Measurements from ENCODE around the gene IQCN.

IQCN gene

DNA sequence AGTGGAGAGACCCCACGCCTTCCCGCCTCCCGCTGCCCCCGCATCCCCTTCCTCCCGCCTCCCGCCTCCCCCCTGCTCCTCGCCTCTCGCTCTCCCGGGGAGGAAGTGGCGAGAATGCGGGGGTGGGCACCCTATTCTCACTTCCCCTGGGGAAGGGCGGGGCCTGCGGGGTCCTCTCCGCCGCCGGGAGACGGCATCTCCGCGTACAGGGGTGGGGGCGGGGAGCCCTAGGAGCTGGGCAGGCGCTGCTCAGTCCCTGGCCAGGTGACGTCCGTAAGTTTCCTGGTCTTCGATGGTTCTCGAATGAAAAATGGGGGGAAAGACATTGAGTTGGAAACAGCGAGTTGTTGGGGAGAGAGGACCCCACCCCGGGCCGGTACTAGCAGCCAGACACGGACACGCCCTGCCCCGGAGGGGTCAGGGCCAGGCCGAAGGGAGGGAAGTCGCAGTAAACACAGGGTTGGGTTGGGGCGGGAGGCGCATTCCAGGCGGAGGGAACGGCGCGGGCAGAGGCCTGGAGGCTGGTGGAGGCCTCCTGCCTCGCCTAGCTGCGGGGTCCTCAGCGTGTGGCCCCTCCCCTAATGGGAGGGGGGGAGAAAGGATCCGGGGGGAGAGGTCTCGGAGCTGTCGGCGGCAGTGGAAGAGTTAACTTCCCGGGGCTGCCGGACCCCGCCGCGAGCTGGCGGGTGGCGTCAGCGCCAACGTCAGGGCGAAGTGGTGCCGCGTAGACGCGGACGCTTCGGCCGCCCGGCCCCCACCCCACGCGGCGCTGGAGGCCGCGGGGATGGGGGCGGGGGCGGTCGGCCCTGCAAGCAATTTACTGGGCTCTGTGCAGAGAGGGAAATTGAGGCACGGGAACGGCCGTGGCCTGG lies 17.6 kb upstream of the IQCN start:
- Histone ChIP-seq H3K9ac (ENCODE audit: low read depth, low read length, poor library complexity) (peak overlapping the region; percentile 86), H3K27ac (replicated peaks; ENCODE audit: low read length) (peak overlapping the region; percentile 92), H3K27me3 (ENCODE audit: control insufficient read depth in 3 of 3, insufficient read depth in 3 of 3, low read depth in 1 of 3, low read length in 3 of 3) (peaks cover 0 to 2% (median 0%) of the 10 kb centered on the region in 3 experiments), H2AFZ (ENCODE audit: low read length) (peak overlapping the region; percentile 89), H4K91ac (ENCODE audit: low read depth, low read length, poor library complexity) (no peak overlapping the region), H3K4me2 (ENCODE audit: insufficient read depth, low read length, poor library complexity, severe bottlenecking) (peak overlapping the region; percentile 90), H3K14ac (ENCODE audit: low read length) (peak overlapping the region; percentile 32), H3K79me1 (ENCODE audit: low read depth, low read length) (no peaks in the 10 kb centered on the region), H3K4me3 (ENCODE audit: low read length in 2 of 2) (peak overlapping the region; percentile 82 to 85), H2BK15ac (ENCODE audit: low read length) (peak overlapping the region; percentile 53), H2BK5ac (ENCODE audit: low read length) (peak overlapping the region; percentile 99), H3K4ac (ENCODE audit: low read length) (no peak overlapping the region), H3K23ac (ENCODE audit: low read depth, low read length, poor library complexity) (peak overlapping the region; percentile 32), H4K8ac (ENCODE audit: low read depth, low read length) (no peak overlapping the region), H2BK12ac (ENCODE audit: low read length) (peak overlapping the region; percentile 30), H3K36me3 (replicated peaks in 1 of 2; ENCODE audit: control insufficient read depth in 2 of 2, insufficient read depth in 2 of 2, low read length in 2 of 2) (no peaks in the 10 kb centered on the region), H3K4me1 (ENCODE audit: control insufficient read depth in 2 of 2, insufficient read depth in 1 of 2, low read depth in 1 of 2, low read length in 2 of 2) (peaks cover 28 to 30% of the 10 kb centered on the region in 2 donors), H2AK5ac (ENCODE audit: low read depth, low read length) (peak overlapping the region; percentile 100), H3K9me3 (replicated peaks in 1 of 2; ENCODE audit: control insufficient read depth in 2 of 2, insufficient read depth in 1 of 2, low read depth in 1 of 2, low read length in 2 of 2) (no peaks in the 10 kb centered on the region), H3K18ac (ENCODE audit: low read length) (peak overlapping the region; percentile 99), H2BK120ac (ENCODE audit: low read depth, low read length) (peak overlapping the region; percentile 93)
- no peak for DNase-seq (ENCODE audit: low spot score)
- no CpG with 5 or more reads among the region's 75 CpGs for WGBS, 2 donors (ENCODE audit: extremely low coverage in 2 of 2, insufficient read length in 2 of 2, insufficient replicate concordance in 1 of 2)

DNA sequence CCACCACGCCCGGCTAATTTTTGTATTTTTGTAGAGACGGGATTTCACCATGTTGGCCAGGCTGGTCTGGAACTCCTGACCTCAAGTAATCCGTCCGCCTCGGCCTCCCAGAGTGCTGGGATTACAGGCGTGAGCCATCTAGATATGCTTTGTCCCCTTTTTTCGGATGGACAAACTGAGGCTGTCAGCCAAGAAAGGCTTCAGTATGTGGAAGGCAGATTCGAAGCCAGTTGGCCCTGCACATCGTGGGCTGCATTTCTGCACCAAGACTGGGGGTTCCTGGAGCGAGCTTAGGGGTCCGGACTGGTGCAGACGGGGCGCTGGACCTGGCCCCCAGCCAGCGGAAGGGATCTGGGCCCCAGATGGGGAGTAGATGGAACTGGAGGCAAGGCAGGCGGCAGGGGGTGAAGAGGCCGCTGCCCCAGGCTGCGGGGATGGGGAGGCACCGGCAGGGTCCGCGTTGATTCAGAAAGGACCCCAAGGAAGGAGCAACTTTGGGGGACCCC lies 16.8 kb upstream of the IQCN start:
- Histone ChIP-seq H3K14ac (ENCODE audit: low read length) (no peak overlapping the region), H2AK5ac (ENCODE audit: low read depth, low read length) (peak overlapping the region; percentile 100), H3K9me3 (replicated peaks in 1 of 2; ENCODE audit: control insufficient read depth in 2 of 2, insufficient read depth in 1 of 2, low read depth in 1 of 2, low read length in 2 of 2) (no peaks in the 10 kb centered on the region), H3K9ac (ENCODE audit: low read depth, low read length, poor library complexity) (peak overlapping the region; percentile 67), H3K36me3 (replicated peaks in 1 of 2; ENCODE audit: control insufficient read depth in 2 of 2, insufficient read depth in 2 of 2, low read length in 2 of 2) (no peaks in the 10 kb centered on the region), H3K79me1 (ENCODE audit: low read depth, low read length) (no peaks in the 10 kb centered on the region), H2AFZ (ENCODE audit: low read length) (peak overlapping the region; percentile 89), H3K27ac (replicated peaks; ENCODE audit: low read length) (no peak overlapping the region), H3K4me3 (ENCODE audit: low read length in 2 of 2) (peak overlapping the region; percentile 0 to 82), H3K18ac (ENCODE audit: low read length) (peak overlapping the region; percentile 99), H4K8ac (ENCODE audit: low read depth, low read length) (no peak overlapping the region), H2BK12ac (ENCODE audit: low read length) (peak overlapping the region; percentile 97), H3K4me1 (ENCODE audit: control insufficient read depth in 2 of 2, insufficient read depth in 1 of 2, low read depth in 1 of 2, low read length in 2 of 2) (peaks cover 28 to 30% of the 10 kb centered on the region in 2 donors), H2BK120ac (ENCODE audit: low read depth, low read length) (no peak overlapping the region), H2BK15ac (ENCODE audit: low read length) (peak overlapping the region; percentile 53), H3K4me2 (ENCODE audit: insufficient read depth, low read length, poor library complexity, severe bottlenecking) (peak overlapping the region; percentile 90), H3K27me3 (ENCODE audit: control insufficient read depth in 3 of 3, insufficient read depth in 3 of 3, low read depth in 1 of 3, low read length in 3 of 3) (peaks cover 0 to 2% (median 0%) of the 10 kb centered on the region in 3 experiments), H3K4ac (ENCODE audit: low read length) (no peak overlapping the region), H2BK5ac (ENCODE audit: low read length) (peak overlapping the region; percentile 99), H4K91ac (ENCODE audit: low read depth, low read length, poor library complexity) (no peak overlapping the region), H3K23ac (ENCODE audit: low read depth, low read length, poor library complexity) (peak overlapping the region; percentile 32)
- WGBS, 2 donors (ENCODE audit: extremely low coverage in 2 of 2, insufficient read length in 2 of 2, insufficient replicate concordance in 1 of 2), result no CpG with 5 or more reads among the region's 21 CpGs
- DNase-seq (ENCODE audit: low spot score), result no peak

DNA sequence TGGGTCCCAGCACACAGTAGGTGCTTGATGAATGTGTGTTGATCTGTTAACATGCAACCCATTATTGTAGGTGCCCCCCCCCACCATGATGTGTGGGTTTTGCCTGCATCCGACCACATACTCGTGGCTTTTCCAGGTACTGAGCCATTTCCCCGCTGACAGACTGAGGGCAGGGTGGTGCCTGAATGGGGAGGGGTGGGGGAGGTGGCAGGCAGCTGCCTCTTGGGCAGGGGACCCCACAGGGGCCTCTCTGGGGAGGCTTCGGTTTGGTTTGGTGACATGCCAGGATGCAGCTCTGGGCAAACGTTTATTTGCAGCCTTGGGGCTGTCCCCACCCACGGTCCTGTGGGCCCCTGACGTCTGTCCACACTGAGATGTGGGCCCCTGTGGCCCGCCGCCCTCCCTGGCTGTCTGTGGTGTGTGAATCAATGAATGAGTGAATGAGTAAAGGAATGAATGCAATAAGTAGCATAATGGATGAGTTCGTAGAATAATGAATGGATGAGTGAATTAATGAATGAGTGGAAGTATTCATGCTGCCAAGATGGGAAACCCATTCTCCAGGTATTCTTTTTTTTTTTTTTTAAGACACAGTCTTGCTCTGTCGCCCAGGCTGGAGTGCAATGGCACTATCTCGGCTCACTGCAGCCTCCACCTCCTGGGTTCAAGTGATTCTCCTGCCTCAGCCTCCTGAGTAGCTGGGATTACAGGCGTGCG lies 16.2 kb upstream of the IQCN start:
- Histone ChIP-seq H3K9ac (ENCODE audit: low read depth, low read length, poor library complexity) (no peak overlapping the region), H3K27ac (replicated peaks; ENCODE audit: low read length) (no peak overlapping the region), H2AK5ac (ENCODE audit: low read depth, low read length) (peak overlapping the region; percentile 93), H2BK5ac (ENCODE audit: low read length) (no peak overlapping the region), H3K4me3 (ENCODE audit: low read length in 2 of 2) (no peak overlapping the region), H3K18ac (ENCODE audit: low read length) (peak overlapping the region; percentile 87), H2BK12ac (ENCODE audit: low read length) (no peak overlapping the region), H3K14ac (ENCODE audit: low read length) (no peak overlapping the region), H3K9me3 (replicated peaks in 1 of 2; ENCODE audit: control insufficient read depth in 2 of 2, insufficient read depth in 1 of 2, low read depth in 1 of 2, low read length in 2 of 2) (no peaks in the 10 kb centered on the region), H3K79me1 (ENCODE audit: low read depth, low read length) (no peaks in the 10 kb centered on the region), H3K23ac (ENCODE audit: low read depth, low read length, poor library complexity) (peak overlapping the region; percentile 59), H2BK15ac (ENCODE audit: low read length) (peak overlapping the region; percentile 92), H3K27me3 (ENCODE audit: control insufficient read depth in 3 of 3, insufficient read depth in 3 of 3, low read depth in 1 of 3, low read length in 3 of 3) (peaks cover 0 to 2% (median 0%) of the 10 kb centered on the region in 3 experiments), H3K4me2 (ENCODE audit: insufficient read depth, low read length, poor library complexity, severe bottlenecking) (no peak overlapping the region), H2AFZ (ENCODE audit: low read length) (no peak overlapping the region), H4K91ac (ENCODE audit: low read depth, low read length, poor library complexity) (no peak overlapping the region), H2BK120ac (ENCODE audit: low read depth, low read length) (peak overlapping the region; percentile 74), H3K36me3 (replicated peaks in 1 of 2; ENCODE audit: control insufficient read depth in 2 of 2, insufficient read depth in 2 of 2, low read length in 2 of 2) (no peaks in the 10 kb centered on the region), H4K8ac (ENCODE audit: low read depth, low read length) (no peak overlapping the region), H3K4me1 (ENCODE audit: control insufficient read depth in 2 of 2, insufficient read depth in 1 of 2, low read depth in 1 of 2, low read length in 2 of 2) (peaks cover 28 to 30% of the 10 kb centered on the region in 2 donors), H3K4ac (ENCODE audit: low read length) (no peak overlapping the region)
- 100% methylated on average over 1 of the region's 14 CpGs for WGBS, 2 donors (ENCODE audit: extremely low coverage in 2 of 2, insufficient read length in 2 of 2, insufficient replicate concordance in 1 of 2)
- DNase-seq (ENCODE audit: low spot score), result no peak

Measured in neuronal stem cell (in vitro differentiated cells).